Osteoblast (primary cell): ENCODE measurements around the gene MBOAT1. TPM values are rescaled to one million over a fixed set of nuclear protein-coding genes. Genes with fewer than 3 reads are reported as not detected.

Experiments used
- DNase-seq: peaks from one replicate; pipeline ENCODE4 v3.0.0; 2011; ENCODE audit warnings: low spot score, mixed read lengths; ENCODE audit not compliant: insufficient read length; ENCODE audit errors: missing footprints
- H2AFZ ChIP-seq: 2 replicates; pipeline ENCODE4 v1.6.0; 2011; ENCODE audit warnings: mild to moderate bottlenecking, low read length
- H3K27ac ChIP-seq: 2 replicates; pipeline ENCODE4 v1.5.1; 2011; ENCODE audit warnings: mild to moderate bottlenecking, low read depth, low read length, moderate library complexity
- H3K27me3 ChIP-seq: 2 replicates; pipeline ENCODE4 v1.6.0; 2012; ENCODE audit warnings: mild to moderate bottlenecking, control low read depth, inconsistent platforms, low read length, moderate library complexity; ENCODE audit not compliant: insufficient read depth
- H3K36me3 ChIP-seq: 2 replicates; pipeline ENCODE4 v1.5.1; 2011; ENCODE audit warnings: mild to moderate bottlenecking, low read length, control low read depth, moderate library complexity; ENCODE audit not compliant: insufficient read depth
- H3K4me1 ChIP-seq: 2 replicates; pipeline ENCODE4 v1.5.1; 2011; ENCODE audit warnings: mild to moderate bottlenecking, low read length, control low read depth, moderate library complexity; ENCODE audit not compliant: insufficient read depth
- H3K4me2 ChIP-seq: 2 replicates; pipeline ENCODE4 v1.6.0; 2011; ENCODE audit warnings: mild to moderate bottlenecking, low read length; ENCODE audit not compliant: insufficient read depth
- H3K4me3 ChIP-seq: fragments of 200-600 bp; sonication (generic); 3 replicates; pipeline ENCODE4 v1.5.1; 2012; ENCODE audit warnings: mild to moderate bottlenecking, low read length, inconsistent platforms; ENCODE audit not compliant: insufficient read depth
- H3K79me2 ChIP-seq: 2 replicates; pipeline ENCODE4 v1.6.0; 2012; ENCODE audit warnings: mild to moderate bottlenecking, low read length, control low read depth, inconsistent platforms; ENCODE audit not compliant: insufficient read depth
- H3K9me3 ChIP-seq: 2 replicates; pipeline ENCODE4 v1.5.1; 2011; ENCODE audit warnings: low read depth, low read length, control low read depth
- H4K20me1 ChIP-seq: 2 replicates; pipeline ENCODE4 v1.6.0; 2012; ENCODE audit warnings: mild to moderate bottlenecking, low read length, control low read depth; ENCODE audit not compliant: insufficient read depth
- CTCF ChIP-seq: IDR thresholded peaks from 2 replicates; pipeline ENCODE4 v1.5.1; 2011; ENCODE audit warnings: mild to moderate bottlenecking, low read depth, low read length, moderate library complexity; ENCODE audit errors: extremely low read depth
- total RNA-seq: library from RNA; depleted of rRNA; stranded (reverse); fragments of >200 nt; gene quantifications from 2 replicates; pipeline ENCODE4 v1.2.3, GENCODE V29; 2012

Gene MBOAT1
- total RNA-seq, 1 donor, result 1.4 TPM

- peak overlapping the region; percentile 35 for H3K27ac ChIP-seq
- H3K36me3 ChIP-seq, result no peaks in the 10 kb centered on the region
- H3K27me3 ChIP-seq, result no peaks in the 10 kb centered on the region
- no peaks in the 10 kb centered on the region for H4K20me1 ChIP-seq
- H3K4me2 ChIP-seq, result peak overlapping the region; percentile 95
- H3K9me3 ChIP-seq, result no peaks in the 10 kb centered on the region
- H3K79me2 ChIP-seq, result no peaks in the 10 kb centered on the region
- TF ChIP-seq CTCF, result no peak
- H3K4me1 ChIP-seq, result peaks cover 7% of the 10 kb centered on the region
- peak overlapping the region; percentile 98 for H2AFZ ChIP-seq
- DNase-seq, result no peak
- H3K4me3 ChIP-seq, result peak overlapping the region; percentile 81
Measured at GRCh38 chr6:20213271-20213798, 1.1 kb upstream of the MBOAT1 start.

DNA sequence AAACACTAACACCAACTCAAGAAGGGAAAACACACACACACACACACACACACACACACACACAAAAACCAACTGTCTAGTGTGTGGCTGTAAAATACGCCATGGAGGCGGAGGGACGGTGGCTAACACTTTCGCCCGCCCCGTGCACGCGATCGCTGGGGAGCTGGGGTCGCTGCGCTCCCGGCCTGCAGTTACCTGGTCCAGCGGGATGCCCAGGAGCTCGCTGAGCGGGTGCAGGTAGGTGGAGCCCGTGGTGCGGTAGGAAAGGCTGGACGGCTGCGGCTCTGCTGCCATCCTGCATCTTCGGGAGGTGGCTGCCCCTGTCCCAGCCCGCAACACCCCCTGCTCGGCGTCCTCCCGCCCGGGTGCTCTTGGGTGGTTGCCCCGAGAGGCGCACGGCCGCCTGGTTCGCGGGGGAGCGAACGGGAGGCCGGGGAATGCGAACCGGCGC is 303 bp downstream of the MBOAT1 start:
- Histone ChIP-seq H3K36me3 (no peaks in the 10 kb centered on the region), H3K27me3 (no peaks in the 10 kb centered on the region), H2AFZ (peak overlapping the region; percentile 90), H3K27ac (peak overlapping the region; percentile 9), H3K9me3 (no peaks in the 10 kb centered on the region), H3K4me2 (peak overlapping the region; percentile 95), H3K4me3 (peak overlapping the region; percentile 81), H4K20me1 (no peaks in the 10 kb centered on the region), H3K79me2 (no peaks in the 10 kb centered on the region), H3K4me1 (peaks cover 7% of the 10 kb centered on the region)
- no peak for TF ChIP-seq CTCF
- peak; percentile 48 for DNase-seq

GRCh38 chr6:20211037-20211940 is 980 bp downstream of the MBOAT1 start:
- Histone ChIP-seq H3K9me3 (no peaks in the 10 kb centered on the region), H3K4me3 (peak overlapping the region; percentile 81), H3K4me2 (peak overlapping the region; percentile 95), H4K20me1 (no peaks in the 10 kb centered on the region), H3K79me2 (no peaks in the 10 kb centered on the region), H3K4me1 (peaks cover 7% of the 10 kb centered on the region), H3K36me3 (no peaks in the 10 kb centered on the region), H2AFZ (peak overlapping the region; percentile 90), H3K27me3 (no peaks in the 10 kb centered on the region), H3K27ac (peak overlapping the region; percentile 9)
- TF ChIP-seq CTCF, result no peak
- no peak for DNase-seq

DNA sequence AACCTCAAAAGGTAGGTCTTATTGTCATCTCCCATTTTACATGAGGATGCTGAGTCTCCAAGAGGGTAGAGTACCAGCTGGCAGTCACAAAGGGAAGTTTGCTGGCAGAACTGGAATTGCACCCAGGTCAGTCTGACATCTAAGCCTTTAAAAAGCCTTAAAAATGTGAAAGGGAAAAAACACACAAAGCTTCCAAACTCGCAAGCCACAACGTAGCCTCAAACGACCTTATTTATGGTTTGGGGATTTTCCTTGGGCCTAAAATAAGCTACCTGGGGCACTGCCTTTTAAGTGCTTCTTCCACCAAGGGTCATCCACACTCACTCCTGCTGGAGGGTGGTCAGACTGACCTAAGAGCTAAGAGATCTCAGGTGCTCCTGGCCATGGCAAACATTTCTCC is 2.1 kb downstream of the MBOAT1 start:
- Histone ChIP-seq H4K20me1 (no peaks in the 10 kb centered on the region), H3K4me3 (no peak overlapping the region), H3K4me2 (no peak overlapping the region), H3K4me1 (peaks cover 7% of the 10 kb centered on the region), H3K27me3 (no peaks in the 10 kb centered on the region), H2AFZ (no peak overlapping the region), H3K36me3 (no peaks in the 10 kb centered on the region), H3K9me3 (no peaks in the 10 kb centered on the region), H3K79me2 (no peaks in the 10 kb centered on the region), H3K27ac (no peak overlapping the region)
- DNase-seq, result no peak
- TF ChIP-seq CTCF, result no peak
